Activated T-helper 2 cell treated with anti-CD3 and anti-CD28 coated beads, Interferon-gamma antibody, Interleukin-2, Interleukin-4, amounts not matched to agents 10 μg/mL and 5 μg/mL and 100 μg/mL, durations not matched to agents 14 hours and 24 hours and 36 hours (primary cell): Measurements from ENCODE around the gene GRB2. TPM values are rescaled to one million over a fixed set of nuclear protein-coding genes. Genes with fewer than 3 reads are reported as not detected.
"Not testable (repeated sequence)": the region's sequence is repeated elsewhere in the genome, so short reads cannot be mapped to it uniquely, and the experiment has no call there.

Source experiments
- DNase-seq: peaks from one replicate; pipeline ENCODE4 v3.0.0; 2021; ENCODE audit warnings: low spot score
- H3K27ac Mint-ChIP-seq: one replicate; pipeline ENCODE4 v1.8.0; 2021; ENCODE audit warnings: mixed read lengths
- H3K27me3 Mint-ChIP-seq: one replicate; pipeline ENCODE4 v1.8.0; 2021; ENCODE audit warnings: low read depth, mixed read lengths
- H3K36me3 Mint-ChIP-seq: one replicate; pipeline ENCODE4 v1.8.0; 2021; ENCODE audit warnings: low read depth, mixed read lengths
- H3K4me1 Mint-ChIP-seq: one replicate; pipeline ENCODE4 v1.8.0; 2021; ENCODE audit warnings: low read depth, mixed read lengths
- H3K4me3 Mint-ChIP-seq: one replicate; pipeline ENCODE4 v1.8.0; 2021; ENCODE audit warnings: low read depth, mild to moderate bottlenecking, moderate library complexity, mixed read lengths
- H3K9me3 Mint-ChIP-seq: one replicate; pipeline ENCODE4 v1.8.0; 2021; ENCODE audit warnings: mixed read lengths
- intact Hi-C: fragments of 100-400 bp; cut with micrococcal nuclease; formaldehyde crosslinking; loops from one replicate; pipeline ENCODE4 v1.15.1; 2023
- total RNA-seq: library from RNA; stranded (reverse); gene quantifications from 2 replicates; pipeline ENCODE4 v1.2.3, GENCODE V29; 2022

The GRB2 gene
- total RNA-seq, 1 donor from 2014 or later: 176 TPM

GRCh38 chr17:75350706-75351105 is 54.8 kb downstream of the GRB2 start:
- no peak overlapping the region for H3K4me3 Mint-ChIP-seq
- peak overlapping the region; percentile 7 for H3K27ac Mint-ChIP-seq
- DNase-seq: no peak
- no peaks in the 10 kb centered on the region for H3K9me3 Mint-ChIP-seq
- peaks cover 24% of the 10 kb centered on the region for H3K36me3 Mint-ChIP-seq
- H3K4me1 Mint-ChIP-seq: peaks cover 58% of the 10 kb centered on the region
- intact Hi-C loops: no loop called here
- H3K27me3 Mint-ChIP-seq: no peaks in the 10 kb centered on the region

DNA sequence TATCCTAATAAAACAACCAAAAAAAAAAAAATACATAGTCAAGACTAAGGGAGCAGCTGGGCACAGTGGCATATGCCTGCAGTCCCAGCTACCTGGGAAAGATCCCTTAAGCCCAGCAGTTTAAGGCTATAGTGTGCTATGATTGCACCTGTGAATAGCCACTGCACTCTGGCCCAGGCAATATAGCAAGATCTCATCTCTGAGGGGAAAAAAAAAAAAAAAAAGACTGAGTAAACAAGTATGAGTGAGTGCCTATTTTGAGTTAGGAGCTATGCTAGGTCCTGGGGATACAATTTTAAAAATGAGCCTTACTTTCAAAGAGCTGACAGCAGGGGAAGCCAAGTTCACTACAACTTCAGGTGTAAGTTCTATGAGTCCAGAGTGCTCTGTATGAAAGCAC is 55.4 kb downstream of the GRB2 start:
- Mint-ChIP-seq H3K4me3 (no peak overlapping the region), H3K4me1 (peaks cover 61% of the 10 kb centered on the region), H3K36me3 (peaks cover 19% of the 10 kb centered on the region), H3K27ac (peak overlapping the region; percentile 55), H3K27me3 (no peaks in the 10 kb centered on the region), H3K9me3 (no peaks in the 10 kb centered on the region)
- intact Hi-C loops: no loop called here
- DNase-seq: no peak

- Mint-ChIP-seq H3K4me1 (peaks cover 61% of the 10 kb centered on the region), H3K9me3 (no peaks in the 10 kb centered on the region), H3K27me3 (no peaks in the 10 kb centered on the region), H3K36me3 (peaks cover 18% of the 10 kb centered on the region), H3K27ac (peak overlapping the region; percentile 55), H3K4me3 (no peak overlapping the region)
- no peak for DNase-seq
- intact Hi-C loops: no loop called here
Measured at GRCh38 chr17:75349589-75349988, 55.9 kb downstream of the GRB2 start.

DNA sequence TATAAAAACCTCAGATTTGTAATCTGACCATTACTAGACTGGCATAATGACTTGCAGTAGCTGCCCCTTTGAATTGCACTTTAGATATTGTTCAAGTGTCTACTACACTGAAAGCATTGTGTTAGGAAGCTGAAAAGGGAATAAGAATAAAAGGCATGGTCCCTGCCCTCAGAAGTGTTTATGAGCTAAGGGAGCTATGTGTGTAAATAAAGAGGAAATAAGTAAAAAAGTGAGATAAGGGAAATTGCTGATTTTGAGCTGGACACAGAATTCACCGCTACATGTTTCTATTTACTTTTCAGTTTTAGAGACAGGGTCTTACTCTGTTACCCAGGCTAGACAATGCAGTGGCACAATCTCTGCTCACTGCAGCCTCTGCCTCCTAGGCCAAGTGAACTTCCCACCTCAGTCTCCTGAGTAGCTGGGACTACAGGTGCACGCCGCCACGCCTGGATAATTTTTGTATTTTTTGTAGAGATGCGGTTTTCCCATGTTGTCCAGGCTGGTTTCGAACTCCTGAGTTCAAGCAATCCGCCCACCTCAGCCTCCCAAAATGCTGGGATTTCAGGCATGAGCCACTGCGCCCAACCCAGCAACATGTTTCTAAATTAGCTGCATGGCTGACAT is 57.0 kb downstream of the GRB2 start:
- no peak for DNase-seq
- peaks cover 9% of the 10 kb centered on the region for H3K36me3 Mint-ChIP-seq
- intact Hi-C loops: no loop called here
- H3K4me1 Mint-ChIP-seq: peaks cover 69% of the 10 kb centered on the region
- H3K9me3 Mint-ChIP-seq: no peaks in the 10 kb centered on the region
- no peaks in the 10 kb centered on the region for H3K27me3 Mint-ChIP-seq
- H3K27ac Mint-ChIP-seq: no peak overlapping the region
- H3K4me3 Mint-ChIP-seq: peak overlapping the region; percentile 41

DNA sequence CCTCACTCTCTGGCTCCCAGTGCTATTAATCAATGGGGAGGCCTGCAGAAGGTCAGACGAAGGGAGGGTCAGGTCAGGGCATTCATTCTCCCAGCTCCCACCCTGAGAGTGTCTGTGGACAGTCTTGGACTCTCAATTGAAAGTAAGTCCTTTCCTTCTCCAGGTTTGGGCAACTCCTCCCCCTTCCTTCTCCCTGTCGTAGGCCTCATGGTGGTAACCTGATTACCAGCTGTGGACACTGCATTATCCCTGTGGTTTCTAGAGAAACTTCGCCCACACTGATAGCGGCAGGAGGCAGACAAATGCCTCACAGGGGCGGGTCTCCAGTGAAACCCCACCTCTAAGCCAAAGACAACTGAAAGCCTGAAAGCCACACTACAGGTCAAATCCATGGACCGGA is 58.6 kb downstream of the GRB2 start:
- H3K27me3 Mint-ChIP-seq: no peaks in the 10 kb centered on the region
- H3K4me1 Mint-ChIP-seq: peaks cover 77% of the 10 kb centered on the region
- no peak for DNase-seq
- H3K9me3 Mint-ChIP-seq: no peaks in the 10 kb centered on the region
- H3K4me3 Mint-ChIP-seq: peak overlapping the region; percentile 64
- peaks cover 12% of the 10 kb centered on the region for H3K36me3 Mint-ChIP-seq
- H3K27ac Mint-ChIP-seq: peak overlapping the region; percentile 83
- intact Hi-C loops: loop anchor here (2.0 kb wide), 1 partner anchor 24 kb away; no protein-coding TSS in a partner anchor

GRCh38 chr17:75346368-75346767 is 59.1 kb downstream of the GRB2 start:
- H3K9me3 Mint-ChIP-seq, H3K36me3 Mint-ChIP-seq, DNase-seq, H3K27me3 Mint-ChIP-seq: not testable (repeated sequence)
- H3K27ac Mint-ChIP-seq: peak overlapping the region; percentile 83
- H3K4me1 Mint-ChIP-seq: peaks cover 80% of the 10 kb centered on the region
- intact Hi-C loops: loop anchor here (2.0 kb wide), 1 partner anchor 24 kb away; no protein-coding TSS in a partner anchor
- H3K4me3 Mint-ChIP-seq: peak overlapping the region; percentile 73

- Mint-ChIP-seq H3K9me3 (no peaks in the 10 kb centered on the region), H3K4me1 (peaks cover 82% of the 10 kb centered on the region), H3K27ac (peak overlapping the region; percentile 87), H3K36me3 (peaks cover 11% of the 10 kb centered on the region), H3K4me3 (peak overlapping the region; percentile 73), H3K27me3 (no peaks in the 10 kb centered on the region)
- intact Hi-C loops: loop anchor here (1.0 to 2.0 kb wide), 2 partner anchors 25 to 59 kb away; no protein-coding TSS in a partner anchor
- no peak for DNase-seq
Measured at GRCh38 chr17:75345514-75346167, 59.8 kb downstream of the GRB2 start.

DNA sequence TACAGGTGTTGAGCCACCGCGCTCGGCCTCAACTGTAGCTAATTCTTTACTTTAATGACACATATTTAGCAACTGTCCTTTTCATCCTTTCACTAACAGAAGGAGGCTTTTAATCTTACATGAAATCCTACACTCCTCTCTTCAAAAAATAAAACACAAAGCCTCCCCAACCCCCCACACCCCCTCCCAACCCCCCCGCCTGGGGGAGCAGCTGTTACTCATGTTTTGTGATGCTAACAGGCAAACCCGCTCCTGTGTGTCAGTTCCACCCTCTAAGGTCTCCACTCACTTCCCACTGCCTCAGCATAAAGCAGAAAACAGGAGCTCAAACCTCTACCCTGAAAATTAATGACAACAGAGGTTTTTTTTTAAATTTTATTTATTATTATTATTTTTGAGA is 60.8 kb downstream of the GRB2 start:
- DNase-seq: no peak
- Mint-ChIP-seq H3K4me1 (peaks cover 82% of the 10 kb centered on the region), H3K4me3 (no peak overlapping the region), H3K36me3 (peaks cover 10% of the 10 kb centered on the region), H3K9me3 (no peaks in the 10 kb centered on the region), H3K27ac (peak overlapping the region; percentile 44), H3K27me3 (no peaks in the 10 kb centered on the region)
- intact Hi-C loops: loop anchor here (1.0 kb wide), 1 partner anchor 60 kb away; no protein-coding TSS in a partner anchor

GRCh38 chr17:75342996-75343395 is 62.5 kb downstream of the GRB2 start:
- H3K9me3 Mint-ChIP-seq: no peaks in the 10 kb centered on the region
- H3K27ac Mint-ChIP-seq: peak overlapping the region; percentile 76
- no peaks in the 10 kb centered on the region for H3K27me3 Mint-ChIP-seq
- no peak overlapping the region for H3K4me3 Mint-ChIP-seq
- intact Hi-C loops: no loop called here
- peaks cover 10% of the 10 kb centered on the region for H3K36me3 Mint-ChIP-seq
- no peak for DNase-seq
- peaks cover 74% of the 10 kb centered on the region for H3K4me1 Mint-ChIP-seq

DNA sequence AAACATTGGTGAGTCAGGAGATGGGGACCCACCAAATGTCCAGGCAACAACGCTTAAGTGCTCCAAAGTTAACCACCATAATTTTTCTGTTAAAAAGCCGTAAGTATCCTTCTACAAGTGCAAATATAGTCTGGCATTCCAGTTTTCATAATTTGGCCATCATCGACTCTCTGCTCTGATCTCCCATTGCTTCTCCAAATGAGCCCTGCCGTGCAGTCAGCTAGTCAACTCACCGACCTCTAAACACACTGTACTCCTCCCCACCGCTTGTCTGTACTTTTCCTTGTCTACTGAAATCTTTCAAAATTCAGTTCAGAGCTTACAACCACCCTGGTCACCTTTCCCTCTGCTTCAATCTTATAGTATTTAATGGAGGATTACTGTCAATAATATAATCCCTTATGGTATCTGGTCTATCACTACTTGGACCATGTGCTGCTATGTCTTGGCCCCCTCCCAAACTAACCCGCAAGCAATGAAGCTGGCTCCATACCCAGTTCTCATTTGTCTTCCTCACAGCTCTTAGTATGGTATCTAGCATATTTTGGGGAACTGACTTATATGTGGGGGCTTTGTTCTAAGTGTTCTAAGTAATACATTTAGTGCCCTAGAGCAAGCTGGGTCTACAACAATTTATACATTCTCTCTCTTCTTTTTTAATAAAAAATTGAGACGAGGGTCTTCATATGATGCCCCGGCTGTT is 63.5 kb downstream of the GRB2 start:
- DNase-seq: no peak
- Mint-ChIP-seq H3K27ac (peak overlapping the region; percentile 85), H3K9me3 (no peaks in the 10 kb centered on the region), H3K4me3 (peak overlapping the region; percentile 28), H3K4me1 (peaks cover 67% of the 10 kb centered on the region), H3K27me3 (no peaks in the 10 kb centered on the region), H3K36me3 (peaks cover 10% of the 10 kb centered on the region)
- intact Hi-C loops: no loop called here

DNA sequence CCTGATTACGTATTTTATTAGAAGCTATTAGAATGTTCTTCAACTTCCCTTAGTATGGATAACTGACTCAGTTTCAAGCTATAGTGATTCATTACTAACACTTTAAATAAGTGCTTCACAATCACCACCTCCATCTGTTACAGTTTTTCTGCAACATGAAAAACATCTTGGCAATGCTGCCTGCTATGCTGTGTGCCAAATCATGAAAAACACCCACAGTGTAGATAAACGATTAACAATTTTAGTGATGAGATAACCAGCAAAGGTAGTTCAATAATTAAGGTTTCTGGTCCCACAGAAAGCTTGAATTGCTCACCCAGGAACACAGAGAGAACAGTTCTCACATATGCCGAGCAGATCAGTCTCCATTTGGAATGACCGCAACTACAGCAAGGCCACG is 64.8 kb downstream of the GRB2 start:
- H3K36me3 Mint-ChIP-seq: peaks cover 10% of the 10 kb centered on the region
- DNase-seq: no peak
- no peaks in the 10 kb centered on the region for H3K9me3 Mint-ChIP-seq
- H3K4me3 Mint-ChIP-seq: peak overlapping the region; percentile 23
- peak overlapping the region; percentile 90 for H3K27ac Mint-ChIP-seq
- intact Hi-C loops: no loop called here
- no peaks in the 10 kb centered on the region for H3K27me3 Mint-ChIP-seq
- peaks cover 71% of the 10 kb centered on the region for H3K4me1 Mint-ChIP-seq

DNA sequence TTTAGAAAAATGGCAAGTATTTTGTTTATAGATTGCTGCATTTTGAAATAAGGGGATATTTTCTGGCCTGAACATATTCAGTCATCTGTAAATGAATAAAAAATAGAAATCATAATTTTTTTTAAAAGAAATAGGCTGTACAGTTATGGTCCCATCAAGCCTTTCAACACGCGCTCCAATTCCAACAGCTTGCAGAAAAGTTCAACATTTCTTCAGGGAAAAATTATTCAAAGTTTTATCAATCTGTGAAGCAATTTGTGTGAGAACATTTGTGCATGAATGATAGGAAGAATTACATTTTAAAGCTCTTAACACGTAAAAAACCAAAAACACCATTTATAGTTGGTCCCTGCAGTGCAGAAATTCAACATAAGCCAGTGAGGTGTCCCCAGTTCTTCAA is 65.5 kb downstream of the GRB2 start:
- no peaks in the 10 kb centered on the region for H3K9me3 Mint-ChIP-seq
- peaks cover 10% of the 10 kb centered on the region for H3K36me3 Mint-ChIP-seq
- DNase-seq: no peak
- peak overlapping the region; percentile 80 for H3K4me3 Mint-ChIP-seq
- intact Hi-C loops: loop anchor here (2.0 kb wide), 1 partner anchor 45 kb away; no protein-coding TSS in a partner anchor
- H3K27ac Mint-ChIP-seq: peak overlapping the region; percentile 90
- peaks cover 72% of the 10 kb centered on the region for H3K4me1 Mint-ChIP-seq
- no peaks in the 10 kb centered on the region for H3K27me3 Mint-ChIP-seq

DNA sequence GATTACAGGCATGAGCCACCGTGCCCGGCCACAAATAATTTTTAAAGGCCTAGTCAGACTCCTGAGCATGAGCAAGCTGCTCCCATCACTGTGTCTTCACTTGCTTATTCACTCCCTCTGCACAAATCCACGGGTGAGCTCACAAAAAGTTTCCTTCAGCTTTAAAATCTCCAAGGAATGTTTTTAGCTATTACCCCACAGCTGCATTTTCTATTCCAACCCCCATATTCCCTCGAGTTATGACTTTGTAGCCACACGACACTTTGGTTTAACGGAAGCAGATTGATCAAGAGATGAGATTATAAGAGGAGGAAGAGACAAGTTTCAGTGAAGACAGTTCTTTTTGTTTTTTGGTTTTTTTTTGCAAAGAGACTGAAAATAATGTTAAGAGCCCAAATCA is 67.1 kb downstream of the GRB2 start:
- H3K27me3 Mint-ChIP-seq: no peaks in the 10 kb centered on the region
- no peaks in the 10 kb centered on the region for H3K9me3 Mint-ChIP-seq
- DNase-seq: no peak
- peak overlapping the region; percentile 90 for H3K27ac Mint-ChIP-seq
- H3K4me1 Mint-ChIP-seq: peaks cover 70% of the 10 kb centered on the region
- intact Hi-C loops: loop anchor here (1.0 to 2.0 kb wide), 3 partner anchors 28 to 64 kb away; no protein-coding TSS in a partner anchor
- peaks cover 10% of the 10 kb centered on the region for H3K36me3 Mint-ChIP-seq
- peak overlapping the region; percentile 66 for H3K4me3 Mint-ChIP-seq
